ENCODE measurements around the gene CXXC5.

The CXXC5 gene

DNA sequence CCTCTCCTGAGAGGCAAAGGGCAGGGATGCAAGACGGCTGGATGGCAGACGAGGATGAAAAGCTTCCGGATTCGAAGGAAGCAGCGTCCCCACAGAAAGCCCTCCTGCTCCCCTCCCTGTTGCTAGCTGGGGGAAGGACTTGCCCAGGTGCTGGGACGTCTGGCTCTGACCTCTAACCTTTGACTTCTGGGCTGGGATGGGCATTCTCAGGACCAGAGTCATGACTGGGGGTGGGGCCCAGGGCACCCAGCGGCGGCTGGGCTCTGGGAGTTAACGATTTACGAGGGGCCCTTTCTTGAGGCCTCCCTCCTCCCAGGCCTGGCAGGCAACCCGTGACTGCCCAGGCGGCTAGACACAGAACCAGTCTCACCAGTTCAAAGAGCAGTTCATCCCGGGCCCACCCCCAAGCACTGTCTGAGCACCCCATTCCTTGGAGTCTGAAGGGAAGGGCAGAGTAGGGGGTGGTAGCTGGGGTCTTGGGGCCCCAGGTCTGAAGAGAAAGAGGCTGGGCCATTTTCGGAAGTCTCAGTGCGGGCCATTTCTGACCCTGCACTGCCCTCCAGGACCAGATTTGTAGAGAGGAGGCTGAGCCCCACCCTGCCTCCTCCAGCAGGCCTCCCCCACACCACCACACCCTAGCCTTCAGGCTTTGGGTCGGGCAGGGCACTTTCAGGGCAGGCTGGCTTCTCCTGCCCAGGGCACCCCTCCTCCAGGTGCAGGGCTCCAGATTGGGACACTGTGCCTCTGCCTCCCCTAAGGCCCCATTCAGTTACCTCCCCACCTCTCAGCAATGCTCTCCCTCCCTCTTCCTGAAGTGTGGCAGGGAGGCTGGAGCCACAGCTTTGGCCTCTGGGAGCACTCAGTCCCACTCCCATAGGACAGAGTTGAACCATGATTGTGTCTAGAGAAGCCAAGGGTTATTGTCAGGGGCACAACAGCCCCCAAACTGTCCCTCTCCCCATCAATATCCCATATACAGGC is 5.0 kb upstream of the CXXC5 start:
- peak; percentile 27 for DNase-seq
- Mint-ChIP-seq H3K9me3 (no peaks in the 10 kb centered on the region), H3K4me3 (no peak overlapping the region), H3K36me3 (ENCODE audit: low read depth) (no peaks in the 10 kb centered on the region), H3K27me3 (peaks cover 29% of the 10 kb centered on the region), H3K4me1 (ENCODE audit: low read depth) (peaks cover 8% of the 10 kb centered on the region), H3K27ac (peak overlapping the region; percentile 60)

DNA sequence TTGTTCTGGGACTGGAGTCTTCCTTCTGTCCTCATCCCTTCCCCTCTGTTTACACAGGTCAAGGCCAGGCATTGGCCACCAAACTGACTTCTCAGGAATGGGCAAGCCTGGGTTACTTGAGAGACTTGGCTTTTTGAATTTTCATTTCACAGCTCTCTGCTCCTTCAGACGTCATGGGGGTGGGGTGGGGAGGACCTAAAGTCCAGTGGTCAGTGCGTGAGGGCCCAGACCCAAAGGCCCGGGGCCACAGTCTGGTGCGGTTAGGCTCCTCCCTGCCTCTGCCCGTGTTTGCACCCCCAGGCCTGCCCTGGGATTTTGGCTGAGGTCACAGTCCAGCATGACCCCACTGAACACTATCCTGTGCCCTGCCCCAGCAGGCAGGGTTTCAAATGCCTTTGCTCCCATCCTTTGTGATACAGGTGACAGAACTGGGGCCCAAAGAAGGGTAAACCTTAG is 4.1 kb upstream of the CXXC5 start:
- peaks cover 29% of the 10 kb centered on the region for H3K27me3 Mint-ChIP-seq
- H3K36me3 Mint-ChIP-seq (ENCODE audit: low read depth): no peaks in the 10 kb centered on the region
- H3K9me3 Mint-ChIP-seq: no peaks in the 10 kb centered on the region
- no peak overlapping the region for H3K4me3 Mint-ChIP-seq
- peaks cover 8% of the 10 kb centered on the region for H3K4me1 Mint-ChIP-seq (ENCODE audit: low read depth)
- DNase-seq: peak; percentile 22
- H3K27ac Mint-ChIP-seq: peak overlapping the region; percentile 18

DNA sequence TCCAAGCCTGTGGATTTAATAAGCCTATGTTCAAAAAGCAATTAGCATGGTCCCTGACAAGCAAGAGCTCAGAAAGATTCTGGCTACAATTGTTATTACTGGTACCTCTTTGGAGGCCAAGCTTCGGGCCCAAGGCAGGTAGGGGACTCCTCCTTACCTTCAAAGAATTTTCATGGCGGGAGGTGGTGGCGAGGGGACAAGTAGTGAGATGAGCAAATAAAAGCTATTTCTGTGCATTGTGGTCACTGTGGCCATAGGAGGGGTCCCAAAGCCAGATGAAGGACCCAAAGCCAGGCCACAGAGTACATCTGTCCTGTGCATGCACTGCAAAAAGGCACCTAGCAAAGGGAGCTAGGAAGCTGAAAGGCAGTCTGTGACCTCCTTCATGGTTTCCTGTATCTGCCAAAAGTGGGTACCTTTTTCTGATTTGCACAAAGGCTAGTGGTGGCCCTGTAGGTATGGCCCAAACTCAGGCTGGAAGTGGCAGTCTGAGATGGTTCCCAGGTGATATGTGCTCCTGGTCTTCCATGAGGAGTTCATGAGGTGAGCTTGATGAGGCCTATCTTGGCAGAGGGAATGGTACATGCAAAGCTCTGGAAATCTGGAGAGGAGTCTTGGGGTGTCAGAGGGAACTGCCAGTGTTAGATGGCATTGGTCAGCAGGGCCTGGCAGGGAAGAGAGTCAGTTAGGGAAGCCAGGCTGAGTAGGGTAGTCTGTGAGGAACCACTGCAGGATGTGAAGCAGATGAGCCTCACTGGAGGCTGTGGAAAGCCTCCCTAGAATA is 3.3 kb upstream of the CXXC5 start:
- peak; percentile 29 for DNase-seq
- Mint-ChIP-seq H3K4me3 (no peak overlapping the region), H3K27ac (no peak overlapping the region), H3K27me3 (peaks cover 36% of the 10 kb centered on the region), H3K36me3 (ENCODE audit: low read depth) (no peaks in the 10 kb centered on the region), H3K4me1 (ENCODE audit: low read depth) (peaks cover 15% of the 10 kb centered on the region), H3K9me3 (no peaks in the 10 kb centered on the region)

DNA sequence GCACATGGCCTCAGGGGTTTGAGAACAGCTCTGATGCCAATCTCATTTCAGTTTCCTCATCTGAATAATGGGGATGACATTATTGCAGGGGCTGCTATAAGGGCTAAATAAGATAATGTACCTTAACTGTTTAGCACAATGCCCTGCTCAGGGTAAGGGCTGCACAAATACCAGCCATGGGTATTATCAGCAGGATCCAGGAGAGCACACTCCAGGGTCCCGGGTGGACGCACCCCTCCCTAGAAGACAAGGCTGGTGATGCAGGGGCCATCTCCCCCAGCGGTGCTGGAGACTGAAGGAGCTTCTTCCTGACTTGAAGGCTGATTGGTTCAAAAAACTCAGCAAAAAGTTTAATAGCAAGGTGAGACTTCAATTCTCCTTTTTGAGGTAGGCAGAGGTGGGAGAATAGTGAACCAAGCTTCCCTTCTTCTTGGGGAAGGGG is 2.7 kb upstream of the CXXC5 start:
- Mint-ChIP-seq H3K36me3 (ENCODE audit: low read depth) (no peaks in the 10 kb centered on the region), H3K9me3 (no peaks in the 10 kb centered on the region), H3K4me3 (no peak overlapping the region), H3K27ac (no peak overlapping the region), H3K4me1 (ENCODE audit: low read depth) (peaks cover 19% of the 10 kb centered on the region), H3K27me3 (peaks cover 41% of the 10 kb centered on the region)
- DNase-seq: no peak

DNA sequence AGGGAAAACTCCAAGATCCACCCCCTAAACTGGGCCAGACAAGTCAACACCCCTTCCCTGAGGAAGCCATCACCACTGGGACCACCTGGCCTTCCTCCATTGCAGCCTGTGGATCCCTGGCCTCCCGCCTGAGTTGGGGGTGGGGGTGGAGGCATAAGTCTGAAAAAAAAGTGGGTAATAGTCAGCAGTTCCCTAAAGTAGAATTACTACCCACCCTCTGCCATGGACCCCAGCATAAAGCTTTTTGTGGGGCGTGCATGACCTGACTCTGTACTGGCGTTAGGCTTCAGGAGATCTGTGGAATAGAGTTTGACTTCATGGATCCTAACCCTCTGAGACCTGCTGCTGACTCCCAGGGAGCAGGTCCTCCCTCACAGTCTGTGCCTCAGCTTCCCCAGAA is 2.0 kb upstream of the CXXC5 start:
- Mint-ChIP-seq H3K4me3 (no peak overlapping the region), H3K4me1 (ENCODE audit: low read depth) (peaks cover 25% of the 10 kb centered on the region), H3K27ac (no peak overlapping the region), H3K36me3 (ENCODE audit: low read depth) (no peaks in the 10 kb centered on the region), H3K9me3 (no peaks in the 10 kb centered on the region), H3K27me3 (peaks cover 48% of the 10 kb centered on the region)
- peak; percentile 22 for DNase-seq

DNA sequence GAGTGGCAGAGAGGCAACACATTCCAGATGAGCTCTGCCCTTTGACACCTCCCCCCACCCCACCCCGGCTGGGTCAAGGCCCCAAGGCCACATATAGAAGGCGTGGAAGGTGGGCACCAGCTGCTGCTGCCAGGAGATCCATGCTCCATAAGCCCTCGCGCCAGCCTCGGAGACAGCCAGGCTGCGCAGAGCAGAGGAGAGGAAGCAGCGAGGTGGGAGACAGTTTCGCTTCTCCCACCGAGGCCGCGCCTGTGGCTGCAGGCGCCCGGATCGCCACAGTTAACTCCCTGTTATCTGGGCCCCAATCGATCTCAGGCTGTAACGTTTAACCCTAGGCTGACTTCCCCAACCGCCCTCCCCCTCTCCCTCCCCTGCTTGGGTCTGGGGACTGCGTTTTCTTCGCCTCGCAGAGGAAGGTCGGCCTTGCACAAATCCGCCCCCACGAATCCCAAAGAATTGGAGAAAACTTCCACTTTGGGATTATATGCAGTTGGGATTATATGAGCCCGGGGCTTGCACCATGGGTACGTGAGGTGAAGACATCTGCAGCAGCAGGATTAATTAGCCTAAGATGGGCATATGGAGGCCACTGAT is 1.1 kb upstream of the CXXC5 start:
- peak overlapping the region; percentile 48 for H3K27ac Mint-ChIP-seq
- no peaks in the 10 kb centered on the region for H3K9me3 Mint-ChIP-seq
- no peak for DNase-seq
- peaks cover 55% of the 10 kb centered on the region for H3K27me3 Mint-ChIP-seq
- H3K4me1 Mint-ChIP-seq (ENCODE audit: low read depth): peaks cover 32% of the 10 kb centered on the region
- no peaks in the 10 kb centered on the region for H3K36me3 Mint-ChIP-seq (ENCODE audit: low read depth)
- H3K4me3 Mint-ChIP-seq: no peak overlapping the region

DNA sequence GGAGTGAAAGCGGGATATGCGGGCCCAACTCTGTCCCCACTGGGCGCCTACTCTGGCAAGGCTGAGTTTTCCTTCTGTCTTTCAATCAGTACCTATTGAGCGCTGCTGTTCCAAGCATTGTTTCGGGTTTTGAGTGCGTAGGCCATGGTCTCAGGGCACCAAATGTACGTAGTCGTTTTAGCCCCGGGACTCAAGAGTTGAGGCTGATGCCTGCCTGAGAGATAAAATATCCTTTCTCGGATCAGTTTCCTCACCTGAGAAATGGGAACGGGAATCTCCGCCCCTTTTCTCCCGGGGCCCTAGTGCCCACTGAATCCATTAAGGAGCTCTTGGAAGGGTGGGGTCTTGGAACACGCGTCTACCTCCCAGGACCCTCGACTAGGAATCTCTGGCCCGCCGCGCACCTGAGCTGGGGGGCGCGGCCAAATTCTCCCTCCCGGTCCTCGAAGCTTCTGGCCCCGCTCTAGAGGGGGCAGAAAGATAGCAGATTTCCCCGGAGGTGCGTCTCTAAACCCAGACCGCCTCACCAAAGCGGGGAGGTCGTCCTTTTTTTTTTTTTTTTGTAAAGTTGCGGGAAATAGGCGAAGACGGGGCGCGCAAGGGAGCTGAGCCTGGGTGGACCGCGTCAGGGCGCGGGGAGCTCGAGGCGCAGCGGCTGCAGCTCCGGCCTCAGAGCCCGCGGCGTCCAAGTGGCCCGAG is 494 bp upstream of the CXXC5 start:
- Mint-ChIP-seq H3K9me3 (no peaks in the 10 kb centered on the region), H3K4me3 (peak overlapping the region; percentile 55), H3K36me3 (ENCODE audit: low read depth) (no peaks in the 10 kb centered on the region), H3K4me1 (ENCODE audit: low read depth) (peaks cover 39% of the 10 kb centered on the region), H3K27ac (no peak overlapping the region), H3K27me3 (peaks cover 62% of the 10 kb centered on the region)
- DNase-seq: no peak

DNA sequence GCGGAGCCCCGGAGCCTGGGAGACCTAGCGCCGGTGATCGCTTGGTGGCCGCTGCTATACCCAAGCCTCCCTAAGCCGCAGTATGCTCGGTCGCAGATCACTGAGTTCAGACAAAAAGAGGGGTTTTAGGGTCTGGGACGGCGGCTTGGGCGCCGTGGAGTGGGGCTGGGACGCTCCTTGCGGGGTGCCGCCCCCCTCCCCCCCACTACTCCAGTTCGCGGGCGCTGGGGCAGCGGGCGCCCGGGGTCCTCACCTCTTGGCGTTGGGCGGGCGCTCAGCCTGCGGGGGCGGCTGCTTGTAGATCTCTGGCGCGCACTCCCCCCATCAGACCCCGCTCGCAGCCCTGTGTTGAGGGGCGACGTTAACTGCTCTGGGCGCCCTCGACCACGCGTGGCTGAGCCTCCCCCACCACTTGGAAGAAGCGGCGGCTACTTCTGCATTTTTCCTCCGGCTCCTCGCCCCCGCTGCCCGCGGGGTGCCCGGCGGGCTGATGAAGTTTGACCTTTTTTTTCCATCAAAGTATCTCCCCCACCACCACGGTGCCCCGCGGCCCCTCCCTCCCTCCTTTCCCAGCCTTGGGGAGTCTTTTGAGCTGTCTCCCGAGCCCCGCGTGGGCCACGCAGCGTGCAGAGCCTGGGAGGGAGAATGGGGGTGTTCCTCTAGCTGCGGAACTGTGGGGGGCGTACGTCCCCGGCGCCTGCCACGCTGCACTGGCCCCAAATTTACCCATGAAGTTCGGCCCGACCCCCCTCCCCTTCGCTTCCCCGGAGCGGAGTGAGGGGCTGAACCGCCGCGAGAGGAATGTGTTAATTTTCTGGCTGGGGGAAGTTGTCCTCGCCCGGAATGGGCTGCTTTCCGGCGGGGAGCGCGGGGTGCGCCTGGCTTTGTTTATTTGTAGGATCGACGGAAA is 1.2 kb downstream of the CXXC5 start:
- Mint-ChIP-seq H3K9me3 (no peaks in the 10 kb centered on the region), H3K4me3 (peak overlapping the region; percentile 78), H3K27me3 (peaks cover 79% of the 10 kb centered on the region), H3K4me1 (ENCODE audit: low read depth) (peaks cover 46% of the 10 kb centered on the region), H3K27ac (peak overlapping the region; percentile 57), H3K36me3 (ENCODE audit: low read depth) (no peaks in the 10 kb centered on the region)
- DNase-seq: peak; percentile 60

DNA sequence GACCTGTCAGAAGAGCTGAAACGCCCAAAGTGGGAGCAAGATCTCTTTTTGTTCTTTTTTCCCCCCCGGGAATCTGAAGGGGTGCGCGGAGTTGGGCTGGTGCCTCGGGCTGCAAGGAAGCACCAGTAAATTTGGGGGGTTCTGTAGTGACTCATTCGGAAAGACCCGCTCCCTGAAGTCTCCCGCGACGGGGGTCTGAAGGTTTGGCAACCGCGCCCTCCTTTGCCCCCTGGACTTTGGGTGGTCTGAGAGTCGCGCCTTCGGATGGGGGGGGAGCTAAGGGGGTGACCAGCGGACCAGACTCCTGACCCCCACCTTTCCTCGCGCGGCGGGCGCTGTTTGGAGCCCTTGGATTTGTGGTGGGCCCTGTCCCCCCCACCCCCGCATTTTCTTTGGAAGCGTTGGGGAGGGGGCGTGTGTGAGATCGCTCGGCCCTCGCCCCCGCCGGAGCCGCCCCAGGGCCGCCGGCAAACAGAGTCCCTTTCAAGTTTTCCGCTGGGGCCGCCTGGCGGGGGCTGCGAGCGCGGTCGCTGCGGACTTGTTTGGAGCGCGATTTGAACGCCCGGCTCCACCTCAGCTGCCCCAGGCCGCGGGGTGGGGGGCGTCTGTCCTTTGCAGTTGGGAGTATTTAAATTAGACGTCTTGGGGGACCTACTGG is 2.0 kb downstream of the CXXC5 start:
- peak; percentile 48 for DNase-seq
- H3K27me3 Mint-ChIP-seq: peaks cover 80% of the 10 kb centered on the region
- no peaks in the 10 kb centered on the region for H3K36me3 Mint-ChIP-seq (ENCODE audit: low read depth)
- H3K4me3 Mint-ChIP-seq: peak overlapping the region; percentile 78
- H3K27ac Mint-ChIP-seq: peak overlapping the region; percentile 57
- no peaks in the 10 kb centered on the region for H3K9me3 Mint-ChIP-seq
- peaks cover 46% of the 10 kb centered on the region for H3K4me1 Mint-ChIP-seq (ENCODE audit: low read depth)

DNA sequence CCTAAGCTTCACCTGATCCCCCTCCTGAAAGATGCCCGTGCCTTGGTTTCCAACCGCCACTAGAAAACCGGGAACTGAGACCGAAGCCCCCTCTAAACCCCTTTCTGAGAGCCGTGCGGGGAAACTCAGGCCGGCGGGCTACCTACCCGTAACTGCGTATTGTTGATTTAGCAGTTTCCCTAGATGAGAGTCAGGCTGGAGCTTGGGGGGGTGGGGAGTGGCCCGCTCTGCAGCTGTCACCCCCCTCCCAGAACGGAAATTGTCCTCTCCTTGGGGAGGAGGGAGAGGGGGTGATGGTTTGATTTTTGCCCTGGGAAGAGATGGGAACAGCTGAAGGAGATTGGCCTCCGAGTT is 2.5 kb downstream of the CXXC5 start:
- peak overlapping the region; percentile 42 for H3K4me3 Mint-ChIP-seq
- H3K36me3 Mint-ChIP-seq (ENCODE audit: low read depth): no peaks in the 10 kb centered on the region
- H3K27me3 Mint-ChIP-seq: peaks cover 76% of the 10 kb centered on the region
- no peak for DNase-seq
- H3K4me1 Mint-ChIP-seq (ENCODE audit: low read depth): peaks cover 46% of the 10 kb centered on the region
- H3K27ac Mint-ChIP-seq: no peak overlapping the region
- H3K9me3 Mint-ChIP-seq: no peaks in the 10 kb centered on the region

DNA sequence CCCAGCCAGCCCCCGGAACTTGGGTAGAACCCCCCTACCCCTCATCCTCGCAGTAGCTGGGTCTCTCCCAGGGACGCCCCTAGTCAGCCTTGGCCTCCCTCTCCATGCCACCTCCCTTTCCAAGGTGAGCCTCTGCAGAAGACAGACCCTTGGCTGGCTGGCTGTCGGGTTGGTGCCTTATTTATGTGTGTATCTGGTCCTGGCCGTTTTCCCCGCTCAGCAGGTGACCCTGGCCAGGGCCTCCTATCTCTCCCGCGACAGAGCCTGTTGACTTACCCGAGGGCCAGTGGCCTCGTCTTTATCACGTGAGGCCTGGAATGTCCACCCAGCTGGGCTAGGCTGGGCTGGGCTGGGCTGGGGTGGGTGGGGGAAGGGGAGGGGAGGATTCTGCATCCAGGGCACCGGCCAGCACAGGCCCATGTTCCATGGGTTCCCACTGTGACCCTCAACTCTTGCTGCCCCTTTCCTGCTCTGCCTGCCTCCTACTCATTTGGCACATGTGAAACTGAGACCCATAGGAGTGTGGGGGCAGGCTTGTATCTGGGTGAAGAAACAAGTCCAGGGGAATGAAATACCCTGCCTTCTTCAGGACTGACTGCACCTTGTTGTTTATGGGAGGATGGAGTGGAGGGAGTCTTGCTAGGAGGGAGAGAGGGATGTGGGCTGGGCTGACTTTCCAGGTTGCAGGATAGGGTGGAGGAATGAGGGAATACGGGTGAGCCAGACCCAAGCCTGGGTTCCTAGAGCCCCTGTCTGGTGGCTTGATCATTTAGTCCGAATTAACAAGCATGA is 3.1 kb downstream of the CXXC5 start:
- H3K4me1 Mint-ChIP-seq (ENCODE audit: low read depth): peaks cover 46% of the 10 kb centered on the region
- no peaks in the 10 kb centered on the region for H3K9me3 Mint-ChIP-seq
- no peaks in the 10 kb centered on the region for H3K36me3 Mint-ChIP-seq (ENCODE audit: low read depth)
- peak overlapping the region; percentile 4 for H3K4me3 Mint-ChIP-seq
- H3K27me3 Mint-ChIP-seq: peaks cover 71% of the 10 kb centered on the region
- DNase-seq: no peak
- peak overlapping the region; percentile 40 for H3K27ac Mint-ChIP-seq

All from activated T-cell treated with anti-CD3 and anti-CD28 coated beads, Interleukin-2, amount 50 U/mL, for 24 hours (primary cell).